Right renal pelvis (tissue), 4 donors: Measurements from ENCODE around the gene WDR31. TPM values are rescaled to one million over a fixed set of nuclear protein-coding genes. Genes with fewer than 3 reads are reported as not detected.

ENCODE experiments used
- DNase-seq, 4 donors: peaks; one replicate each; pipeline ENCODE4 v3.0.0-alpha.2; 2013; ENCODE audit warnings: low read depth in 4 of 4, low spot score in 3 of 4, missing footprints in 1 of 4
- polyA plus RNA-seq, 4 donors: library from polyadenylated mRNA; unstranded; fragments of 120-200 nt; gene quantifications; one replicate each; pipeline ENCODE4 v1.2.1, GENCODE V29; 2013; ENCODE audit not compliant: insufficient read length in 4 of 4

Gene WDR31
- polyA plus RNA-seq, 4 donors = 6.2 to 8.4 (median 7.3) TPM

DNA sequence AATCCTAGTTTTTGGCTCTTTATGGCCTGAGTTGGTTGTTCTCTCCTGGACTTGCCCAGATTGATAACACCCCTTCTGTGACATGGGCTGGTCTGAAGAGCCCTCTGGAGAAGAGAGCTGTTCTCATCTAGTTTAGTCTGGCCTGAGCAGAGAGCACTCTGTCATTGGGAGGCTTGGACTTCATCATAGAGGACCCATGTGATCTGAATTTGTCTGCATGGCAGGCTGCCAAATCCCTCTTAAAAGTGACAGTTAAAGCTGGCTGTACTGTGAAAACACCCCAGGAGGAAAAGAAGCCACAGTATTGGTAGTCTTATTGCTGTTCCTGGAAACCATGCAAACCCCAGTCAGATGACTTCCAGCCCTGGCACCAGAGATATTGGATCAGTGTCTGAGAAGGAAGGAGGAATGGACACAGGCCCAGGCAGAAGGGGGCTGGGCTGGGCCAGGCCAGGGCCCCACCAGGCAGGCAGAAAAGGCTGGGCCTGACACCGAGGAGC, 3.7 kb upstream of the WDR31 start:
- peak in 3 of 4 donors; percentile 46 to 67 (median 56) for DNase-seq

DNA sequence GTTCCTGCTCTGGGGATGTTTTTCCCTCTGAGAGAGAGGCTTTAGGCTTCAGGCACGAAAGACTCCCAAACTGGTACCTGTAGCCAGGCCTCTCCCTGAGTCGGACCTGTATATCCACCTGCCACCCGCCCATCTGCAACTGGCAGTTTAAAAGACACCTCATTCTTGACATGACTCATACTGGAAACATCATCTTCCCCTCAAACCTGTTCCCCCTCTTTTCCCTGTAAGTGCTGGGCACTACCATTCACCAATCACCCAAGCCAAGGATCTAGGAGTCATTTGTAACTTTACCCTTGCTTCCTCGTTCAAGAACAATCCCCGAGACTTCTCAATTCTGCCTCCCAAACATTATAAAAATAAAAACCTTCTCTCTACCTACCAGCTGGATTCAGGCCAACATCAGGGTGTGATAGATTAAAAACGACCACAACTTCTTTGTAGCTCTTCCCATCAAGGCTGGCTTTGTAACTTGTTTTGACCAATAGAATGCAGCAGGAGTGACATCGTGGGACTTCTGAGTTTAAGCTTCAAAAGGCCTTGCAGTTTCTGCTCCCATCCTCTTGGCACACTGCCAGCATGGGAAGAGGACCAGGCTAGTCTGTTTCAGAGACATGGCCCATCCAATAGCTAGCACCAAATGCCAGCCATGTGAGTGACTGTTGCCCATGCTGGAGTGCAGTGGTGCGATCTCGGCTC, 1.8 kb upstream of the WDR31 start:
- no peak for DNase-seq

DNA sequence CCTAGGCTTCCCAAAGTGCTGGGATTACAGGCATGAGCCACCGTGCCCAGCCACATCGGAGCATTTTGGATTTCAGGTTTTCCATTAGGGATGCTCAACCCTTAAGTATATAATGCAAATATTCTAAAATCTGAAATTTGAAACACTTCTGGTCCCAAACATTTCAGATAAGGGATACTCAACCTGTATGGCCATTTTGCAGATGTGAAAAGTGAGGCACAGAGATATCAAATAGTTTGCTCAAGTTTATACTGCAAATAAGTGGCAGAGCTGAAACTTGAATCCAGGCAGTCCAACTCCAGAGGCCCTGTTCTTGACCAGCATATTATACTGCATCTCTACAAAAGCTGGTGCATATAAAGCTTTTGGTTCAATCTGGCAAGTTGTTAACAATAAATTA, 2.4 kb downstream of the WDR31 start:
- no peak for DNase-seq

DNA sequence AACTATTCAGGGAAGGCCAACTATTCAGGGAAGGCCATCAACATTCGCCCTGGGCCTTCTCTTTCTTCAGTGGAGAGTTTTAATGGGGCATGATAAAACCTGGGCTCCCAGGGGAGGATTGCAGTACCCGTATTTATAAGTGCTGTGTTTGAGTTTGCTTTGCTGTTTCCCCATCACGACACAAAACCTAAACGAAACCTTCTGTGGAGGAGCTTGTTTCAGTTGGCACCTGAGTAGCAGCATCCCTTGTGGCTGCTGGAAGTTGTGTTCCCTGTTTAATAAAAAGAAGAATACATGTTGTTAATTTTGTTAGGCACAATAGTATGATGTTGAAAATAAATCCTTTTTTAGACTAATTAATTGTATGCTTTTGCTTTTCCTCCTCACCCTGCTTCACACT, 8.3 kb downstream of the WDR31 start:
- DNase-seq = no peak

DNA sequence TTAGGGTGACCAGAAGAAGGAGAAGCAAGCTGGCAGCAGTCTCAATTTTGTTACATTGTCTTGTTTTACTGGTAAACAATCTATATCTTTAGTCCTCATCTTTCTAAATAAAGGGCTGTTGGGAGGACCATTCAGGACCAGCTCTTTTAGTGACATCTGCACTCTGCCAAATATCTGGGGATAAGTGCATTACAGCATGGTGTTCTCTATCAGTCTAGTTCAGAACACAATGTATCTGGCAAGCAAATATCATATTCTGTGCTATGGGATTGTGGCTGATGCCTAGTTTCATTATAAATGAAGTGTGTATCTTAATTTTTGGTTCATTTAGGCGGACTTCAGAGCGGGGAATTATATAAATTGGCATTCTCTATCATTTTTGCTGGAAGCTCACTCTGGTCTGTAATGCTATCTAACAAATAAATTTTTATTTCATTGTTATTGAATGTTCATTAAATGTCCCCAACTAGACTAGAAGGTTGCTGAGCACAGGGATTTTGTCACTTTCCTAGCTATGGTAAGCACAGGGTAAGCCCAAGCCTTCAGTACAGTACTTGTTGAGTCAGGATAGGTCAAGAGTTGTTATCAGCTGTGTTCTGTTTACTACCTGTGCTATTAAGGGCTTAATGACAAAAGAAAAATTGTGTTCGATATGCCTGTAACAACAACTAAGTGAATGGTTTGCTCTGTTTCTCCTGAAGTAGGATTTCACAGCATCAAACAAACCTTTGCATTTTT, 11.9 kb downstream of the WDR31 start:
- DNase-seq = no peak

DNA sequence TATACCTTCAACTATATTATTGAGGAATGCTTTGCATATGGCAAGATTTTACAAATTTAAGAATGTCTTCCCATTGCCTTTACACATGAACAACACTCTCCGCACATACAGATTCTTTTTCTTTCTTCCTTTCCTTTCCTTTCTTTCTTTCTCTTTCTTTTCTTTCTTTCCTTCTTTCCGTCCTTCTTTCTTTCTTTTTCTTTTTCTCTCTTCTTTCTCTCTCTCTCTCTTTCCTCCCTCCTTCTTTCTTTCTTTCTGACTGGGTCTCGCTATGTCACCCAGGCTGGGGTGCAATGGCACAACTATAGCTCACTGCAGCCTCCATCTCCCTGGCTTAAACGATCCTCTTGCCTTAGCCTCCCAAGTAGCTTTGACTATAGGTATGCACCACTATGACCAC, 13.8 kb downstream of the WDR31 start:
- DNase-seq = no peak

DNA sequence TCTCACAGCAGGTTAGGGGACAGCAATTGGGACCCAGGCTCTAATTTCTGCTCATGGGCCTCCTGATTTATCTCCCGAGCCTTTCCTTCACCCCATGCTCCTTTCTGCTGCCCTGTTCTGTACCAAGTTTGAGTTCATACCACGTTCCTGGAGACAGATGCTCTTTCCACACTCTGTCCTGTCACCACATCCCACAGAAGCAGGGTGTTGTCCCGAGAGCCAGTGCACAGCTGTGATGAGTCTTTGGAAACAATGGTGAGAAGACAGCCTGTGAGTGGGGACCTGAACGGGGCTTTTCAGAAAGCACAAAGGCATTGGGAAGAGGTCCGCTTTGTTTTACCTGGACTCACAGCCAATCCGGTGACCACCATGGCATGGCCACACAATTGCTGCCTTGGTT, 17.4 kb downstream of the WDR31 start:
- DNase-seq = no peak

DNA sequence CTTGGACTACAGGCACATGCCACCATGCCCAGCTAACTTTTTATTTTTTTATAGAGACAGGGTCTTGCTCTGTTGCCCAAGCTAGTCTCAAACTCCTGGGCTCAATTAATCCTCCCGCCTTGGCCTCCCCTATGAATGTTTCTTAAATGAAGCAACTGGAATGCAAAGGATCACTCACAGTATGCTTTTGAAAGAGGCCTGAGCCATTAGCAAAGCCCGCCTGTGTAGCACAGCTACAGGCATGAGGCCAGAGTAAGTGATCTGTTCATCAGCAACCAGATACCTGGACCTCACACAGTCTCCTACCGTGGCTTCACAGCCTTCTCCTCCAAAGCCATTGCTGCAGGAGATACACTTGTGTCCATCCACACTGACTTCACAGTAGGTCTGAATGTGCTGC, 20.0 kb downstream of the WDR31 start:
- DNase-seq = no peak

DNA sequence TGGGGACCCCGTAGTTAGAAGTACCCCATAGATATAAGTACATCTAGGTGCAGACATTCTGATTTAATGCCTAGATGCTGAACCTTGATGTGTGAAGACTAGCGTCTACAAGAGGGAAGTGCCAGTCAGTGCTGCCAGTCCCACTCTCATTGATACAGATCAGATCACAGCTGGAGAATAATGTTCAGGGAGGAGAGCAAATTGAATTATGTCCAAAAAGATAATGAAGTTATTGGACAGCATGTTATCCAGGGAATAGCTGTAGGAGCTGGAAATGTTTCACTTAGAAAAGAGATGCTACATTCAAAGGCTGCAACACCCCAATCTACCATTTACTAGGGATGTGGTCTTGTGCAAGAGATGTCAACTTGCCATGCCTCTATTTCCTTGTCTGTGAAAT, 21.0 kb downstream of the WDR31 start:
- no peak for DNase-seq

DNA sequence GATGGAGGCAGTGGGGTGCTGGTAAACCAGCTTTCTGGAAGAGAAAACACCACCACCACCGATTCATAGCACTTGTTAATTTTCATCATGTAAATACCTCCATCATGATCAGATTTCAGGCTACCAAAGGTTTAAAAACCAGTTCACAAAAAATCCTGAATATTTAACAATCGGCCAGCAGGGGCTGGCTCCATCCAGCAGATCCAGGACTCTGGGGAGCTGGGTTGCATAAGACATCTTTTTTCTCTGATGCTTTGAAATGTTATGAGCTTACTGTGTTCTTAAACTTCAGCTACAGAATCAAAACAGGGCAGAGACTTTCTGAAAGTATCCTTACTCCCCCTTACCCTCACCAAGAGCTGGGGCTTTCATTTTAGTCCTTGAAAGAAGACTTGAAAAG, 22.3 kb downstream of the WDR31 start:
- DNase-seq = no peak

DNA sequence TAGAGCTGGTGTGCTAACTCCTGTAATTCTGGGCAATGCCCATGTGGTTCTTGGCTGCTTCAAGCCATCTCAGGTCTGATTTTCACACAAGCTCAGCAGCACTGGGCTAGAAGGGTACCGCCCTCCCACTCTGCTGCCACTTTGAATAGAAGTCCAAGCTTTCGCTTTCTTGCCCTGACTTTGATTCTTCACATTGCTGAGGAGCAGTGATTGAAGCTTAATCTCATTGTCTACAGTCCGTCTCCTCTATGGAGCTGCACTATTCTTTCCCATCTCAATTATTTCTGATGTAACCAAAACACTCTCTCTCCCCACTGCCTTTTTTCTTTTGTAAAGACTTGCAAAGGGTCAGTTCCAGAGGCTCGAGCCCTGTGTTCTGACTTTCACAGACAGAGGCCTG, 24.0 kb downstream of the WDR31 start:
- no peak for DNase-seq

DNA sequence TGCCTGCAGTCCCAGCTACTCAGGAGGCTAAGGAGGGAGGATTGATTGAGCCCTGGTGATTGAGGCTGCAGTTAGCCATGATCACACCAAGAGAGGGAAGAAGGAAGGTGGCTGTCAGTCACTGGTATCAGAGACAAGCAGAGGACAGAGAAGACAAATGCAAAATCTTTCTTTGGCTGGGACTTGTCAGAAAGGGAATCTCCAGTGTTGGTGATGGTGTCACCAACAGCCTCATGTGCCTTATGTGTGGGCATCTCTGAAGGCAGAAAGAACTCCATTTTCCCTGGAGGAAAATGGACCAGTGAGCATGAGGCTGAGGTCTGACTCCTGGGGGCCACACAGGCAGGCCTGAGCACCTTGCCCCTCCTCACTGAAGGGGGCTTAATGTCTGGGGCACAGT, 24.8 kb downstream of the WDR31 start:
- no peak for DNase-seq

DNA sequence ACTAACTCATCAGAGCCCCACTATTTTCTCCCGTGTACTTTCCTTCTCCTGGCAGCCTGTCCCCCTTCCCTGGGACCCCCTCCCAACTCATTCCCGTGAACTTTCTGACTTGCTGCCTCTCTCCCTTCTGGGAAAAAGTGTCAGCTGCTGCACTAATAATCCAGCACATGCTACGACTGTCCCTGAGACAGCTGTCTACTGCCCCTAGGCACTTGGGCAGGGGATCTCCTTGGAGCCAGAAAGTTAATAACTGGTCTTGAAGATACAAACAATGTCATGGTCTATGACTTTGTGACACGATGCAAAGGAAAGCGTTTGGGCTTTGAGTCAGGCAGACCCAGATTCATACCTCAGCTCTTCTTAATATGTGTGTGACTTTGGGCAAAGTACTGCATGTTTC, 26.8 kb downstream of the WDR31 start:
- DNase-seq = no peak

DNA sequence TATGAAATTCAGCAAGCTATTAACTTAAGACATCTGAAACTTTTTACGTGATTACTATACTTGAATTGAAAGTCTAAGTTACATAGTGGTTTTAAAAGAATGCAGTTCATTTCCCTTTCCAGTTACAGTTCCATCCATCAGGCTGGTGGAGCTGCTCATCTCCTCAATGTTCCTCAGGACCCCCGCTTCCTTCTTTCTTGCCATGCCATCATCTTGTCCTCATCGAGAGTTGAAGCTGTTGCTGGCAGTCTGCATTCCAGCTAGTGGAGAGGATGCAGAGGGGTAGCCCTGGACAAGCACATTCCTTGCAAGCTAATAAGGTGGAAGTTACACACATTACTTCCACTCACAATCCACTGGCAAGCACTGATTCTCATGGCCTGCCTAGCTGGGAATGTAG, 28.1 kb downstream of the WDR31 start:
- DNase-seq = no peak

DNA sequence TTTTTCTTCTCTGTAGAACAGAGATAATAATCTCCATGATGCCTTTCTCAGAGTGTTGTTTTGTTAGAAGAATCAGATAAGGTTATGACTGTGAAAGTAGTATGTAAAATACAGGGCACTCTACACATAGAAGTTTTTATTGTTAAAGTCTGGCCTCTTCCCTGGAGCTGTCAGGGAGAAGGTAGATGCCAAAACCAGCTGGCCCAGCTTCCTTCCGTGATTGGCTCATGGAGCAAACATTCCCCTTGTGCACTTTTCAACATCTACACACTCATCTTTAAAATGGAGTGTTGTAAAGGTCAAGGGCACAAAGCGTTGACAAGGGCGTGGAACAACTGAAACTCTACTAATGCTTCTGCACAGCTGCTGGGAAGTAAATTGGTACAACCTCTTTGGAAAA, 29.5 kb downstream of the WDR31 start:
- DNase-seq = no peak

DNA sequence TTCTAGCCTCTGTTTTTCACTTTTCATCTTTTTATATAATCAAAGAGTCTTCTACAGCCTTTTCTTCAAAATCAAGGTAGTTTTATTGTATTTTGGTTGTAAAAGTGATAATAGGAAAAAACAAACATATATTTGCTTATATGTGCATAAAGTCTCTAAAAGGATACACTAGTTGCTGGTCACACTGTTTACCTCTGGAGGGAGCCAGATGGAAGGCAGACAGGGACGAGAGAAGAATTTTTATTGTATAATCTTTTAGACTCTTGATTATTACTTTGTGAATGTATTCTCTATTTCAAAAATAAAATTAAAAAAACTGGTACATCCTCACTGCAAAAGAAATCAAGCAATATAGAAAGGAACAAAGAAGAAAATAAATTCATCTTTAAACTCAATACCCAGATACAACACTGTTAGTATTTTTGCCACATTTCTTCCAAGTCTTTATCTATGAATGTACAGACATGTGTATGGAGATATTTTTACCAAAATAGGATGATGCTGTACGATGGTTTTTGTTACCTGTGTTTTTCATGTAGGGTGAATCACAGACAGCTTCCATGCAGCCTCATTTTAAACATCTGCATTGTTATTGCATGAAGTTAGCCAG, 30.8 kb downstream of the WDR31 start:
- DNase-seq = no peak

DNA sequence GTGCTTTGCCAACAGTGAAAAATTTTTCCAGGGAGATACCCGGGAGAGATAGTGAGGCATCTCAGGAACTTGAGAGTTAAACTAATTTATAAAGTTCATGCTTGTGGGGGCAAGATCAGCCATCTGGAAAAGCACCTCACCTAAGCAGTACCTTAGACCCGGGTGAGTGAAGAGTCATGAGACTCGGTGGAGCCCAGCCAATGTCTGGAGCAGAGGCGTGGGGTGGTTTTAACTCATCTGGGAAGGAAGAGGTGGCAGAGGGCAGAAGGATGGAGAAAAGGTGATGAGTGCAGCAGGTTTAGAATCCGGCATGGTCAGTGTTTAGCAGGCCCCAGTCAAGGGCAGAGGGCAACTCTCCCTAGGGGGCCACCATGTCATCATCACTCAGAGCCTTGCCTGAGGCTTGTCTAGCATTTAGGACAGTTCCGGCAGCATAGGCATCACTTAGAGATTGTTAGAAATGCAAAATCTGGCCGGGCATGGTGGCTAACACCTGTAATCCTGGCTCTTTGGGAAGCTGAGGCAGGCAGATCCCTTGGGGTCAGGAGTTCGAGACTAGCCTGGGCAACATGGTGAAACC, 32.6 kb downstream of the WDR31 start:
- no peak for DNase-seq

DNA sequence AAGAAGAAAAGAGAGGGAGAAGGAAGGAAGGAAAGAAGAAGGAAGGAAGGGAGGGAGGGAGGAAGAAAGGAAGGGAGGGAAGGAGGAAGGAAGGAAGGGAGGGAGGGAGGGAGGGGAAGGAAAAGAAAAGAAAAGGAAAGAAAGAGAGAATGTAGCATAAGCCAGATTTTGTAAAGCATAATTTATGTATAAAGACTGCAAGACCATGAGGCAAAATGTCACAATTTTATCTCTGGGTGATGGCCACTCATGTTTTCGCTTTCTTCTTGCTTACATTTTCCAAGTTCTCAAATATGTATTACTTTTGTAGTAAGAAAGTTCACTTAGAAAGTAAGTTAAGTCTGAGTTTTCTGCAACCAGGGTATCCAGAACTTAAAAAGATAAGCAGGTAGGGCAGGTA, 33.5 kb downstream of the WDR31 start:
- DNase-seq = no peak

DNA sequence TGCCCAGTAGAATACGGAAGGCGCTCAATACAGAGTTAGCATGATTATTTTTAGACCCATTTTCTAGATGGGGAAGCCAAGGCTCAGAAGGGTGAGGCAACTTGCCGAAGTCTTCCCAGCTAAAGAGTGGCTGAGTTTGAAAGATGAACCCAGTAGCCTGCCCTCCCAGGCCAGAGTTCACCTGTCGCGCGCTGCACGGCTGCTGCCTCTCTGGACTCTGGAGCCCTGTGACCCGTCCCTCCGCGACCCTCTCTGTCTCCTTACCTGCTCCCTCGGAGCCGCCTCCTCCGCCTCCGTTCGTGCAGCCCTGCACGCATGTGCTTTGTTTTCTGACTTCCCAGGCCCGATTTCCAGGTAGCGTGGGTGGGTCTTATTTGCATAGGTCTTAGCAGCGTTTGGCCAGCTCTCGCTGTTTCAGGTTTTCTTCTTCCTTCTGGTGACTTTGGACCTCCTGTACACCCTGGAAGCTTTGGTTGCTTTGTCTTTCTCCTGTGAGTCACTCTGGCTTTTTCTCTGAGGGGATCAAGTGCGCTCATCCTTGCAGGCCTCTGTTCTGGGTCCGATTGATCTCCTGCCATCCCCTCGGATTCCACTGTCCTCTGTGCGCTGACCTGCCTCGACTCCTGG, 37.2 kb downstream of the WDR31 start, which contains the start of gene RNF183:
Gene RNF183 (minus strand): TSS at position 585 of the 627 bp plus-strand sequence. CDS start 5,192 bp downstream, outside the sequence.
- no peak for DNase-seq

DNA sequence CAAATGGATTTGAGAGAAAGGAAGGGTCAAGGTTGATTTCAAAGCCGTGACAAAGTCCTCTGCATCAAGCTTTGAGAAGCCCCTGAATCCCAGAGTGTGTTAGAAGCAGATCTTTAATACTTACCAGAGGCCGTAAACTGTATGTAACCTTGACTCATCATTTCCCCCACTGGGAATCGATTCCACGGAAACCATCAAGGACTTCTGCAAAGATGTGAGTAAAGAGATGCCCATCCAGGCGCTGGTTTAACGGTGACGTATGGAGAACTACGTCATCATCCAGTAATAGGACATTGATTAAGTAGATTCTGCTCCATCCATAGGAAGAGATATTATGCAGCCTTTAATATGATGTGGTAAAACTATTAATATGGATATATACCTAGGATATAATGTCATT, 38.5 kb downstream of the WDR31 start:
- DNase-seq = no peak

DNA sequence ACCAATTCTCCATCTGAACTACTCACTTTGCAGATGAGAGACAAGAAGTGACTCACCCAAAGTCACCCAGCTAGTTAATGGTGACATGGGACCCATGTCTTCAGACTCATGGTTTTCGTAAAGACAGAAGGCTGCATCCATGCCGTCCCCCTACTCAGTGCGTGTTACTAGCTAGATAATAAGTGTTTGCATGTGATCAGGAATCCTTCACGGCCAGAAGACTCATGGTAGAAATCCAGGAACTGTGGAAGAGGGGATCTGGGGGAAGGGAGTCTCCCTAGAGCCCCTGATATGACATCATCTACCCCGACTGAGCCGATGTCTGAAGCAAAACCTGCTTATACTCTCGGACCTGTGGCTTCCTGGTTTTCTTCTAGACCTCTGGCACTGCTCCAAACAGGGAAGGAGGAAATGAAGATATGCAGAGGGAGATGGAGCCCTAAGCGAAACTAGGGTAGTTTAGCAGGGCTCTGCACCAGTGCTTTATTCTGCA, 40.2 kb downstream of the WDR31 start:
- DNase-seq = no peak
